T-cell (primary cell): Measurements from ENCODE around the gene CTNNB1. TPM values are rescaled to one million over a fixed set of nuclear protein-coding genes. Genes with fewer than 3 reads are reported as not detected.
A peak's percentile ranks its signal among the peaks of the same experiment; 100 is the strongest.

Source experiments
- ATAC-seq, 4 experiments: fragments of 200-7000 bp in 3 of 4; fragments of 150-1000 bp in 1 of 4; cut with Tn5 transposase; replicated peaks in 1 of 4; 1 replicate in 3 of 4; 2 replicates in 1 of 4; pipeline ENCODE4 v1.10.0; 2021; ENCODE audit warnings: moderate library complexity in 3 of 4, mild to moderate bottlenecking in 2 of 4, moderate number of reproducible peaks in 1 of 4
- CTCF ChIA-PET, 2 donors: fragments of 300-600 bp; sonication (Branson Sonifier 250); formaldehyde crosslinking; loops; one replicate each; lab custom pipeline; 2022; ENCODE audit warnings: antibody characterized with exemption in 2 of 2; lab: Charles Lee
- POLR2A ChIA-PET, 2 donors: fragments of 300-600 bp; sonication (Branson Sonifier 250); formaldehyde crosslinking; loops; one replicate each; lab custom pipeline; 2022; ENCODE audit warnings: antibody characterized with exemption in 2 of 2; lab: Charles Lee
- DNase-seq, 35 experiments: peaks; one replicate each; pipeline versions ENCODE4 v3.0.0 to v3.0.0-alpha.2; 2013 to 2023
- H3K27ac ChIP-seq: one replicate; pipeline ENCODE4 v1.5.1; 2013; ENCODE audit warnings: low read length
- H3K27me3 ChIP-seq, 2 experiments: replicated peaks in 1 of 2; 1 replicate in 1 of 2; 2 replicates in 1 of 2; pipeline versions ENCODE4 v1.6.1 to v1.7.0; 2013; ENCODE audit warnings: low read length in 1 of 2, mixed read lengths in 1 of 2; ENCODE audit not compliant: control insufficient read depth in 2 of 2, insufficient read depth in 2 of 2; ENCODE audit errors: extremely low read depth in 1 of 2
- H3K36me3 ChIP-seq, 2 donors: 1 replicate in 1 of 2; 2 replicates in 1 of 2; pipeline versions ENCODE4 v1.6.1 to v1.7.0; 2013; ENCODE audit warnings: low read length in 1 of 2; ENCODE audit not compliant: control insufficient read depth in 2 of 2, insufficient read depth in 1 of 2; ENCODE audit errors: extremely low read depth in 1 of 2
- H3K4me1 ChIP-seq, 2 experiments: 1 replicate in 1 of 2; 2 replicates in 1 of 2; pipeline versions ENCODE4 v1.6.1 to v1.7.0; 2013; ENCODE audit warnings: low read length in 2 of 2, mixed read lengths in 1 of 2; ENCODE audit not compliant: insufficient read depth in 2 of 2, control insufficient read depth in 1 of 2; ENCODE audit errors: extremely low read depth in 1 of 2
- H3K4me3 ChIP-seq, 2 donors: 1 replicate in 1 of 2; 2 replicates in 1 of 2; pipeline versions ENCODE4 v1.5.1 to v1.7.0; 2013; ENCODE audit warnings: mild to moderate bottlenecking in 2 of 2, low read length in 1 of 2, moderate library complexity in 1 of 2; ENCODE audit not compliant: control insufficient read depth in 1 of 2; ENCODE audit errors: extremely low read depth in 1 of 2
- H3K9me3 ChIP-seq: 2 replicates; pipeline ENCODE4 v1.7.0; 2013
- H3K27ac Mint-ChIP-seq, 2 donors: one replicate each; pipeline ENCODE4 v1.8.0; 2020 to 2021; ENCODE audit warnings: mild to moderate bottlenecking in 2 of 2, mixed read lengths in 2 of 2
- H3K27me3 Mint-ChIP-seq, 2 donors: one replicate each; pipeline ENCODE4 v1.8.0; 2021 to 2022; ENCODE audit warnings: mixed read lengths in 2 of 2
- H3K36me3 Mint-ChIP-seq: one replicate; pipeline ENCODE4 v1.8.0; 2021; ENCODE audit warnings: mixed read lengths
- H3K4me1 Mint-ChIP-seq, 3 donors: one replicate each; pipeline ENCODE4 v1.8.0; 2020 to 2022; ENCODE audit warnings: mixed read lengths in 3 of 3, mild to moderate bottlenecking in 1 of 3
- H3K4me3 Mint-ChIP-seq, 3 donors: one replicate each; pipeline ENCODE4 v1.8.0; 2020 to 2022; ENCODE audit warnings: mild to moderate bottlenecking in 3 of 3, mixed read lengths in 3 of 3, moderate library complexity in 3 of 3
- H3K9me3 Mint-ChIP-seq, 3 donors: one replicate each; pipeline ENCODE4 v1.8.0; 2020 to 2022; ENCODE audit warnings: mixed read lengths in 3 of 3
- WGBS: methylation state at CpG from one replicate; pipeline ENCODE4 v1.1.5; 2013; ENCODE audit warnings: missing lambda C conversion rate; ENCODE audit not compliant: insufficient coverage; 5-methylcytosine and 5-hydroxymethylcytosine counted together
- total RNA-seq, 35 experiments: library from RNA in 6 of 35; stranded (reverse) in 6 of 35; fragments of 120-200 nt in 1 of 35; gene quantifications; one replicate each; pipeline versions ENCODE4 v1.2.1 to v1.2.4 and lab custom pipeline; 2013 to 2026

CTNNB1 gene
- total RNA-seq, 5 donors from 2014 or later (not counting 1 experiment from before 2014, with no cell fraction given) = 147 to 180 (median 173) TPM

DNA sequence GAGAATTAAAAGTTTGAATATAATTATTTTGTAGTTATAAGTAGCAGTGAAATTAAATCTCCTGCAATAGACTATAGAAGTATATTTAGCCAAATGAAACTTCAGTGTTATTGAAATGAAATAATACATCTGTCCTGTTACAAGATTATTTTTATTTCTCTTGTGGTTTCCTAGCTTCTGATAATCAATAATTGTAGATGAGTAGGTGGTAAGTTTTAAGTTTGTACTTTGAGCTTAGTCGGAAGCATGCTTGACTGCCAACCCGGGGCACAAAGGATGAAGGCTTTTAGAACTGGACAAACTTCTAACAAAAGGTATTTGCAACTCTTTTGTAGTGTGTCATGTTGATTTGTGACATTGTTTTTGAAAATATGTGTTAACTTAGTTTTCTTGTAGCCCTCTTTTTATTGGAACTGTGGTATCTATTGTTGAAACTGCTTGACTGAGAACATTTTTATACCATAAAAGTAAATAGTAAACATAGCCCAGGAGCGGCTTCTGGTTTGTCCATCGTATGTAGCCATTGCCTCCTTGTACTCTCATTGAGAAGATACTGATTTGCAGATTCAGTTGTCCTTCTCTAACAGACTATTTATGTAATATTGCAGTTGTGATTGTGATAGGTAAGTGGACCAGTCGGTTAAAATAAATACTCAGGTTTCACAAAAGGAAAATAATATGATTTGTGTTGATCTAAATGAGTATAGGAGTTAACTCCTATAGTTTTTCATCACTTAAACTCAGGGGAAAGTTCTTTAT lies 2.9 kb downstream of the CTNNB1 start:
- no peak overlapping the region for H3K27ac ChIP-seq

DNA sequence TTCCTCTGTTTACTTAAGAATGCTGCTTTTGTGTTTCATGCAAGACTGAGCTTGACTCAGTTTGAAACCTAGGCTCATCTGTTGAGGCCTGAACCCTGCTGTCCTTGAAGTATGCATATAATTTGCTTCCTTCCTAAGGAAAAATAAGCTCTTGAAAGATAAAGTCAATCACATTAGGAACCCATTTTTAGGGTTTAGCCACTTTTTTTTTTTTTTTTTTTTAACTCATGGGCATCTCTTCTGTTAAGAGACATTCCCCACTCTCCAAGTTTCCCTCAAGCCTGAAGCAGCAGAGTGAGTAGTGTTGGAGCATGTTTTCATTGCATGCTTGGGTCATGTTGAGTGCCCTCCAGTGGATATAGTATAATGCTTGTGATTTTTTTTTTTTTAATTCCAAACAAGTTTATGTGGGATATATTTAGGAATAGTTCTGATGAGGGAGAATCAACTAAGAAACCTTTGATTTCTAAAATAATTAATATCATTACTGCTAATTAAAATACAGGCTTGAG lies 3.6 kb downstream of the CTNNB1 start:
- peak in 1 of 35 experiments; percentile 31 for DNase-seq
- no peaks in the 10 kb centered on the region for H3K27me3 Mint-ChIP-seq
- Histone ChIP-seq H3K36me3 (no peaks in the 10 kb centered on the region), H3K27me3 (no peaks in the 10 kb centered on the region), H3K4me1 (peaks cover 21 to 61% of the 10 kb centered on the region in 2 experiments), H3K27ac (no peak overlapping the region), H3K4me3 (no peak overlapping the region), H3K9me3 (no peaks in the 10 kb centered on the region)
- no peaks in the 10 kb centered on the region for H3K9me3 Mint-ChIP-seq
- CTCF ChIA-PET = interaction anchor here (0.6 to 0.9 kb wide), 5 partner anchors 11 to 1023 kb away, joined by 3 to 4 read pairs (median 3); no protein-coding TSS in a partner anchor
- H3K4me3 Mint-ChIP-seq = peak overlapping the region; percentile 26 to 95 (median 86)
- peaks cover 68 to 85% (median 73%) of the 10 kb centered on the region in 3 donors for H3K4me1 Mint-ChIP-seq
- no peaks in the 10 kb centered on the region for H3K36me3 Mint-ChIP-seq
- peak overlapping the region in 1 of 2 donors; percentile 28 for H3K27ac Mint-ChIP-seq
- POLR2A ChIA-PET = interaction anchor here (0.6 to 2.5 kb wide), 4 partner anchors 11 to 49 kb away, joined by 3 to 12 read pairs (median 8); no protein-coding TSS in a partner anchor
- no peak for ATAC-seq

More for the DNA sequence above, 2.9 kb downstream of the CTNNB1 start:
- H3K36me3 ChIP-seq = no peaks in the 10 kb centered on the region
- H3K4me1 Mint-ChIP-seq = peaks cover 62 to 78% (median 67%) of the 10 kb centered on the region in 3 donors
- no peaks in the 10 kb centered on the region for H3K36me3 Mint-ChIP-seq
- no peaks in the 10 kb centered on the region for H3K27me3 Mint-ChIP-seq
- H3K4me3 Mint-ChIP-seq = peak overlapping the region; percentile 86 to 95 (median 93)
- ChIA-PET CTCF (interaction anchor here (0.6 to 0.9 kb wide), 6 partner anchors 9 to 1022 kb away, joined by 3 to 4 read pairs (median 3); no protein-coding TSS in a partner anchor), POLR2A (interaction anchor here (0.6 to 2.5 kb wide), 6 partner anchors 10 to 49 kb away, joined by 3 to 12 read pairs (median 6); no protein-coding TSS in a partner anchor)
- no peak for DNase-seq
- 58% methylated on average over 2 of the region's 5 CpGs for WGBS
- H3K9me3 ChIP-seq = no peaks in the 10 kb centered on the region
- H3K27ac Mint-ChIP-seq = no peak overlapping the region
- no peaks in the 10 kb centered on the region for H3K9me3 Mint-ChIP-seq
- ATAC-seq = no peak
- no peak overlapping the region for H3K4me3 ChIP-seq
- no peaks in the 10 kb centered on the region for H3K27me3 ChIP-seq
- H3K4me1 ChIP-seq = peaks cover 21 to 60% of the 10 kb centered on the region in 2 experiments

DNA sequence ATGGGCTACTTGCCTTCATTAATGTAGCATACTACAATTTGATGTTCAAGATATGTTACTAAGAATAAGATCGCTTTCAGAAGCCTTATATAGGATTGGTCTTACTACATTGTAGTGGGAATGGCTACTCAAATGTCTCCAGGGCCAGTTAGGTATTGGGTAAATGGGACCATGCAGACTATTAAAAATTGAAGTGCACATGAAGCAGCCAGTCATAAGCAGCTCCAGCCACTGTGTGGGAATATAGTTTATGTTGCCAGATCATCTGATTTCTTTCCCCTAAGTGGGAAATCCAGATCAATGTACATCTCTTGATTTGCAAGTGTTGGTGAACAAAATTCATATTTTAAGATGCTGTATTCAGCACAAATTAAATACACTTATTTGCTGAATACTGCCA lies 5.1 kb downstream of the CTNNB1 start:
- Mint-ChIP-seq H3K9me3 (no peaks in the 10 kb centered on the region), H3K4me1 (peaks cover 83 to 94% (median 88%) of the 10 kb centered on the region in 3 donors), H3K4me3 (peak overlapping the region in 2 of 3 donors; percentile 31 to 86), H3K27me3 (no peaks in the 10 kb centered on the region), H3K27ac (peak overlapping the region in 1 of 2 donors; percentile 2), H3K36me3 (peaks cover 10% of the 10 kb centered on the region)
- no peak for DNase-seq
- WGBS = no CpG with 5 or more reads among the region's 1 CpG
- ChIA-PET CTCF (interaction anchor here in 1 of 2 donors (0.7 kb wide), 1 partner anchor 8 kb away, joined by 4 read pairs; no protein-coding TSS in a partner anchor), POLR2A (interaction anchor here (1.0 to 2.5 kb wide), 2 partner anchors 10 to 12 kb away, joined by 4 to 9 read pairs; no protein-coding TSS in a partner anchor)
- no peak for ATAC-seq
- Histone ChIP-seq H3K27ac (no peak overlapping the region), H3K4me1 (peaks cover 16 to 64% of the 10 kb centered on the region in 2 experiments), H3K36me3 (no peaks in the 10 kb centered on the region), H3K27me3 (no peaks in the 10 kb centered on the region), H3K9me3 (no peaks in the 10 kb centered on the region), H3K4me3 (no peak overlapping the region)

DNA sequence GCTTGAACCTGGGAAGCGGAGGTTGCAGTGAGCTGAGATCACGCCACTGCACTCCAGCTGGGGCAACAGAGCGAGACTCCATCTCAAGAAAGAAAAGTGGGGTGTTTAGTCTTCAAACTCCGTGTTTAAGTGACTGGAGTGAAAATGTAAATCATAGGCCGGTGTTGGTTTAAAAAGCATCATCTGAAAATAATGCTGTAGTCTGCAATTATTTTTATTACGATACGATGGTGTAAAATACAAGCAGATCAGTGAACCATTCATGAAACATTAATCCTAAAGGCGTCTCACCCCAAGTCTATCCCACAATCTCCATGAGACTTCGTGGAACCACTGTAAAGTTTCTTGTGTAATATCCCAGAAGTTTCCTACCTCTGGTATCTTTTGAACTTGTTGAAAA lies 6.3 kb downstream of the CTNNB1 start:
- no peaks in the 10 kb centered on the region for H3K9me3 ChIP-seq
- Mint-ChIP-seq H3K36me3 (peaks cover 14% of the 10 kb centered on the region), H3K9me3 (no peaks in the 10 kb centered on the region), H3K27ac (no peak overlapping the region), H3K27me3 (no peaks in the 10 kb centered on the region), H3K4me3 (peak overlapping the region in 2 of 3 donors; percentile 14 to 48), H3K4me1 (peaks cover 86 to 92% (median 92%) of the 10 kb centered on the region in 3 donors)
- H3K27me3 ChIP-seq = no peaks in the 10 kb centered on the region
- WGBS = 94% methylated on average over 3 of the region's 9 CpGs
- H3K36me3 ChIP-seq = no peaks in the 10 kb centered on the region
- DNase-seq (no peak), ATAC-seq (no peak)
- H3K4me1 ChIP-seq = peaks cover 16 to 59% of the 10 kb centered on the region in 2 experiments
- H3K27ac ChIP-seq = no peak overlapping the region
- no peak overlapping the region for H3K4me3 ChIP-seq
- ChIA-PET CTCF (interaction anchor here in 1 of 2 donors (0.7 kb wide), 1 partner anchor 320 kb away, joined by 3 read pairs; no protein-coding TSS in a partner anchor), POLR2A (interaction anchor here in 1 of 2 donors (0.5 to 1.3 kb wide), 3 partner anchors 9 to 14 kb away, joined by 4 read pairs; no protein-coding TSS in a partner anchor)

DNA sequence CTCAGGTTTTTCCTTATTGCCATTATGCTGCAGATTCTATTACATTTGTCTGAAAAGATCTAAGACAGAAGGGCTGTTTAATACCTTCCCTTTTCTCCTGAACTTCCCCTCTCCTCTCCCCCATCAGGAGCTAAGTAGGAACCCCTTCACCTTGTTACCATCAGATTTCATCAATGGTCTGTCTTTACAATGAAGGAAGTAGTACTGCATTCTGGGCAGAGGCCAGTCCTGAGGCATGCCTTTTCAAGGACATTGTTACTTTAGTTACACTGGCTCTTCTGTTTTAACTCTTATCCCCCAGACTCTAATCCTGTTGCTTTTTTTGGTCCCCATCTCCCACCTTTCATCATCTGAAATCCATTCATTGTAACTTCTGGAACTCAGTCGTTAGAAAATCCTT lies 8.1 kb downstream of the CTNNB1 start:
- Histone ChIP-seq H3K36me3 (no peaks in the 10 kb centered on the region), H3K9me3 (no peaks in the 10 kb centered on the region), H3K27me3 (no peaks in the 10 kb centered on the region), H3K4me3 (no peak overlapping the region), H3K27ac (no peak overlapping the region), H3K4me1 (peaks cover 13 to 45% of the 10 kb centered on the region in 2 experiments)
- WGBS = 100% methylated on average over 1 of the region's 1 CpG
- Mint-ChIP-seq H3K9me3 (no peaks in the 10 kb centered on the region), H3K4me3 (peak overlapping the region in 1 of 3 donors; percentile 48), H3K27me3 (no peaks in the 10 kb centered on the region), H3K36me3 (peaks cover 22% of the 10 kb centered on the region), H3K27ac (peak overlapping the region in 1 of 2 donors; percentile 5), H3K4me1 (peaks cover 85 to 90% (median 86%) of the 10 kb centered on the region in 3 donors)
- ATAC-seq (peak in 1 of 4 experiments; percentile 27), DNase-seq (no peak)
- ChIA-PET CTCF (interaction anchor here in 1 of 2 donors (1.2 kb wide), 1 partner anchor 12 kb away, joined by 5 read pairs; no protein-coding TSS in a partner anchor), POLR2A (interaction anchor here (0.6 to 1.5 kb wide), 5 partner anchors 8 to 1125 kb away, joined by 3 to 6 read pairs (median 4); partner anchors contain the start of gene CTNNB1 (in 2 of the 2))
